Measurements from ENCODE around the gene SLC13A4. TPM values are rescaled to one million over a fixed set of nuclear protein-coding genes. Genes with fewer than 3 reads are reported as not detected.
A peak's percentile ranks its signal among the peaks of the same experiment; 100 is the strongest.

SLC13A4 gene
- total RNA-seq, 1 donor from 2014 or later = 0.08 TPM

GRCh38 chr7:135771961-135772638 is 44.1 kb upstream of the SLC13A4 start:
- DNase-seq (ENCODE audit: low read depth) = peak; percentile 29
- TF ChIP-seq CTCF (IDR thresholded peaks at IDR 0.05; ENCODE audit: insufficient read depth, low read length, poor library complexity, severe bottlenecking) = no peak
- H3K27me3 ChIP-seq (ENCODE audit: control insufficient read depth, insufficient read depth, low read length) = no peaks in the 10 kb centered on the region
- no peaks in the 10 kb centered on the region for H3K36me3 ChIP-seq (ENCODE audit: control insufficient read depth, insufficient read depth, low read length)
- H3K4me3 ChIP-seq (ENCODE audit: low read depth, low read length) = no peak overlapping the region

GRCh38 chr7:135771051-135771450 is 43.1 kb upstream of the SLC13A4 start:
- Histone ChIP-seq H3K4me3 (ENCODE audit: low read depth, low read length) (no peak overlapping the region), H3K36me3 (ENCODE audit: control insufficient read depth, insufficient read depth, low read length) (no peaks in the 10 kb centered on the region), H3K27me3 (ENCODE audit: control insufficient read depth, insufficient read depth, low read length) (no peaks in the 10 kb centered on the region)
- no peak for TF ChIP-seq CTCF (IDR thresholded peaks at IDR 0.05; ENCODE audit: insufficient read depth, low read length, poor library complexity, severe bottlenecking)
- DNase-seq (ENCODE audit: low read depth) = no peak

GRCh38 chr7:135770139-135770710 is 42.2 kb upstream of the SLC13A4 start:
- Histone ChIP-seq H3K36me3 (ENCODE audit: control insufficient read depth, insufficient read depth, low read length) (no peaks in the 10 kb centered on the region), H3K27me3 (ENCODE audit: control insufficient read depth, insufficient read depth, low read length) (no peaks in the 10 kb centered on the region), H3K4me3 (ENCODE audit: low read depth, low read length) (no peak overlapping the region)
- DNase-seq (ENCODE audit: low read depth) = no peak
- TF ChIP-seq CTCF (IDR thresholded peaks at IDR 0.05; ENCODE audit: insufficient read depth, low read length, poor library complexity, severe bottlenecking) = no peak

- H3K27me3 ChIP-seq (ENCODE audit: control insufficient read depth, insufficient read depth, low read length) = no peaks in the 10 kb centered on the region
- no peak for DNase-seq (ENCODE audit: low read depth)
- no peaks in the 10 kb centered on the region for H3K36me3 ChIP-seq (ENCODE audit: control insufficient read depth, insufficient read depth, low read length)
- no peak overlapping the region for H3K4me3 ChIP-seq (ENCODE audit: low read depth, low read length)
- no peak for TF ChIP-seq CTCF (IDR thresholded peaks at IDR 0.05; ENCODE audit: insufficient read depth, low read length, poor library complexity, severe bottlenecking)
These were observed 41.2 kb upstream of the SLC13A4 start for GRCh38 chr7:135769005-135769802.

- no peak for TF ChIP-seq CTCF (IDR thresholded peaks at IDR 0.05; ENCODE audit: insufficient read depth, low read length, poor library complexity, severe bottlenecking)
These were observed 40.5 kb upstream of the SLC13A4 start for GRCh38 chr7:135768467-135768866.

More at GRCh38 chr7:135768467-135768866, 40.5 kb upstream of the SLC13A4 start:
- DNase-seq (ENCODE audit: low read depth) = no peak
- no peaks in the 10 kb centered on the region for H3K27me3 ChIP-seq (ENCODE audit: control insufficient read depth, insufficient read depth, low read length)
- H3K36me3 ChIP-seq (ENCODE audit: control insufficient read depth, insufficient read depth, low read length) = no peaks in the 10 kb centered on the region
- no peak overlapping the region for H3K4me3 ChIP-seq (ENCODE audit: low read depth, low read length)

Data from kidney epithelial cell (primary cell).